ENCODE results near the gene ZSCAN23. TPM values are rescaled to one million over a fixed set of nuclear protein-coding genes. Genes with fewer than 3 reads are reported as not detected.

The ZSCAN23 gene
- total and polyA plus RNA-seq, 9 of the 15 experiments (the other 6 are each of a cell fraction or from before 2014, with no cell fraction given) = 0.05 to 0.29 (median 0.21) TPM; not detected in 1

DNA sequence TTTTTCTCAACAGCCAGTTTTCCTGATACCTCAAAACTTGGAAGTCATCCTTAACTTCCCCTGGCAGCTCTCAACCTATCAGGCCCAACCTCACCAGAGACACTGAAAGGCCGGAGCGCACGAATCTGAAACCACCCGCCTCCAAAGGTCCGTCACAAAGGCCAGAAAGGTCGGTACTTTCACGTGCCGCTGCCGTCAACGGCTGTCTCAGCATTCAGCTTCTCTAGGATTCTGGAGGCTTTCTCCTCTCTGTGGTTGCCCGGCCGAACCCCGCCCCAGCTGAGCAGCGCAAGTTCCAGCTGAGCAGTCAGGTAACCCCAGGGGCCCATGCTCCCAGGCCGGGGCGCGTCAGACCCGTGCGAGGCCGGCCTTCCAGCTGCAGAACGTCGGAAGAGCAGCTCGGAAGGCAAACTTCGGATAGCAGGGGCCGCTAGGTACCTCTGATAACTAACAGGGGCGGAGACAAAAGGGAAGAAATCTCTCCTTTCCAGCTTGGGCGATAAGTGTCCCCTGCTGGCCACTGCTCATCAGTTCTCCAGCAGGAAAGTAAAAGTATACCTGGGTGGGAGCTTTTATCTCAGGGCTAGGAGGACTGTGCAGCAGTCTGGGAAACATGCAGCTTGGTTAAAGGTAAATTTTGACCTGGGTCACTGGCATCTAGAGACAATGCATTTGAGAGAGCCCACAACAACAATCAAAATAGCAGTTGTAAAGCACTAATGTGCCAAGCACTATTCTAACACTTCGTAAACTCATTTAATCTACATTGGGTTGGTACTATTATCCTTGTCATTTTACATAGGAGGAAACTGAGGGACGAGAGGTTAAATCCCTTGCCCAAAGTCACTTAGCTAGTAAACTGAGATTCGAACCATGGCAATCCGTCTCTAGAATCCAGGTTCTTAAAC, 59.8 kb downstream of the ZSCAN23 start (continued):
- TF ChIP-seq, protein P1, sequence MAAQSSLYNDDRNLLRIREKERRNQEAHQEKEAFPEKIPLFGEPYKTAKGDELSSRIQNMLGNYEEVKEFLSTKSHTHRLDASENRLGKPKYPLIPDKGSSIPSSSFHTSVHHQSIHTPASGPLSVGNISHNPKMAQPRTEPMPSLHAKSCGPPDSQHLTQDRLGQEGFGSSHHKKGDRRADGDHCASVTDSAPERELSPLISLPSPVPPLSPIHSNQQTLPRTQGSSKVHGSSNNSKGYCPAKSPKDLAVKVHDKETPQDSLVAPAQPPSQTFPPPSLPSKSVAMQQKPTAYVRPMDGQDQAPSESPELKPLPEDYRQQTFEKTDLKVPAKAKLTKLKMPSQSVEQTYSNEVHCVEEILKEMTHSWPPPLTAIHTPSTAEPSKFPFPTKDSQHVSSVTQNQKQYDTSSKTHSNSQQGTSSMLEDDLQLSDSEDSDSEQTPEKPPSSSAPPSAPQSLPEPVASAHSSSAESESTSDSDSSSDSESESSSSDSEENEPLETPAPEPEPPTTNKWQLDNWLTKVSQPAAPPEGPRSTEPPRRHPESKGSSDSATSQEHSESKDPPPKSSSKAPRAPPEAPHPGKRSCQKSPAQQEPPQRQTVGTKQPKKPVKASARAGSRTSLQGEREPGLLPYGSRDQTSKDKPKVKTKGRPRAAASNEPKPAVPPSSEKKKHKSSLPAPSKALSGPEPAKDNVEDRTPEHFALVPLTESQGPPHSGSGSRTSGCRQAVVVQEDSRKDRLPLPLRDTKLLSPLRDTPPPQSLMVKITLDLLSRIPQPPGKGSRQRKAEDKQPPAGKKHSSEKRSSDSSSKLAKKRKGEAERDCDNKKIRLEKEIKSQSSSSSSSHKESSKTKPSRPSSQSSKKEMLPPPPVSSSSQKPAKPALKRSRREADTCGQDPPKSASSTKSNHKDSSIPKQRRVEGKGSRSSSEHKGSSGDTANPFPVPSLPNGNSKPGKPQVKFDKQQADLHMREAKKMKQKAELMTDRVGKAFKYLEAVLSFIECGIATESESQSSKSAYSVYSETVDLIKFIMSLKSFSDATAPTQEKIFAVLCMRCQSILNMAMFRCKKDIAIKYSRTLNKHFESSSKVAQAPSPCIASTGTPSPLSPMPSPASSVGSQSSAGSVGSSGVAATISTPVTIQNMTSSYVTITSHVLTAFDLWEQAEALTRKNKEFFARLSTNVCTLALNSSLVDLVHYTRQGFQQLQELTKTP (IDR thresholded peaks at IDR 0.05; ENCODE audit: low read depth in 1 of 2, partially characterized antibody in 2 of 2) = no peak
- TF ChIP-seq, protein P2, sequence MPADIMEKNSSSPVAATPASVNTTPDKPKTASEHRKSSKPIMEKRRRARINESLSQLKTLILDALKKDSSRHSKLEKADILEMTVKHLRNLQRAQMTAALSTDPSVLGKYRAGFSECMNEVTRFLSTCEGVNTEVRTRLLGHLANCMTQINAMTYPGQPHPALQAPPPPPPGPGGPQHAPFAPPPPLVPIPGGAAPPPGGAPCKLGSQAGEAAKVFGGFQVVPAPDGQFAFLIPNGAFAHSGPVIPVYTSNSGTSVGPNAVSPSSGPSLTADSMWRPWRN (IDR thresholded peaks at IDR 0.05; ENCODE audit: low read depth) = no peak
- TF ChIP-seq, protein P3, sequence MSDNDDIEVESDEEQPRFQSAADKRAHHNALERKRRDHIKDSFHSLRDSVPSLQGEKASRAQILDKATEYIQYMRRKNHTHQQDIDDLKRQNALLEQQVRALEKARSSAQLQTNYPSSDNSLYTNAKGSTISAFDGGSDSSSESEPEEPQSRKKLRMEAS (CRISPR knock-in tag; IDR thresholded peaks at IDR 0.05) = peak; percentile 75
- peak; percentile 25 for TF ChIP-seq MEIS2 (IDR thresholded peaks at IDR 0.05; ENCODE audit: partially characterized antibody)
- TF ChIP-seq, protein P4, sequence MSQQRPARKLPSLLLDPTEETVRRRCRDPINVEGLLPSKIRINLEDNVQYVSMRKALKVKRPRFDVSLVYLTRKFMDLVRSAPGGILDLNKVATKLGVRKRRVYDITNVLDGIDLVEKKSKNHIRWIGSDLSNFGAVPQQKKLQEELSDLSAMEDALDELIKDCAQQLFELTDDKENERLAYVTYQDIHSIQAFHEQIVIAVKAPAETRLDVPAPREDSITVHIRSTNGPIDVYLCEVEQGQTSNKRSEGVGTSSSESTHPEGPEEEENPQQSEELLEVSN (IDR thresholded peaks at IDR 0.05; ENCODE audit: borderline replicate concordance in 1 of 2, extremely low read depth in 1 of 2, insufficient read depth in 1 of 2, insufficient read length in 1 of 2, low read depth in 1 of 2, low read length in 1 of 2, poor library complexity in 1 of 2, severe bottlenecking in 1 of 2) = peak; percentile 79 to 91
- peak; percentile 76 for TF ChIP-seq HMGN3 (IDR thresholded peaks at IDR 0.05; ENCODE audit: borderline replicate concordance, extremely low read depth, insufficient read length, low read depth, low read length)
- TF ChIP-seq, protein P5, sequence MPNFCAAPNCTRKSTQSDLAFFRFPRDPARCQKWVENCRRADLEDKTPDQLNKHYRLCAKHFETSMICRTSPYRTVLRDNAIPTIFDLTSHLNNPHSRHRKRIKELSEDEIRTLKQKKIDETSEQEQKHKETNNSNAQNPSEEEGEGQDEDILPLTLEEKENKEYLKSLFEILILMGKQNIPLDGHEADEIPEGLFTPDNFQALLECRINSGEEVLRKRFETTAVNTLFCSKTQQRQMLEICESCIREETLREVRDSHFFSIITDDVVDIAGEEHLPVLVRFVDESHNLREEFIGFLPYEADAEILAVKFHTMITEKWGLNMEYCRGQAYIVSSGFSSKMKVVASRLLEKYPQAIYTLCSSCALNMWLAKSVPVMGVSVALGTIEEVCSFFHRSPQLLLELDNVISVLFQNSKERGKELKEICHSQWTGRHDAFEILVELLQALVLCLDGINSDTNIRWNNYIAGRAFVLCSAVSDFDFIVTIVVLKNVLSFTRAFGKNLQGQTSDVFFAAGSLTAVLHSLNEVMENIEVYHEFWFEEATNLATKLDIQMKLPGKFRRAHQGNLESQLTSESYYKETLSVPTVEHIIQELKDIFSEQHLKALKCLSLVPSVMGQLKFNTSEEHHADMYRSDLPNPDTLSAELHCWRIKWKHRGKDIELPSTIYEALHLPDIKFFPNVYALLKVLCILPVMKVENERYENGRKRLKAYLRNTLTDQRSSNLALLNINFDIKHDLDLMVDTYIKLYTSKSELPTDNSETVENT (CRISPR knock-in tag; IDR thresholded peaks at IDR 0.05) = peak; percentile 95
- TF ChIP-seq U2AF1 (optimal IDR thresholded peaks at IDR 0.05; ENCODE audit: low read depth, low read length) = no peak
- TF ChIP-seq NCOA6 (IDR thresholded peaks at IDR 0.05) = peak; percentile 37
- TF ChIP-seq ZC3H11A (IDR thresholded peaks at IDR 0.05; ENCODE audit: low read depth, low read length) = no peak
- peak in 1 of 2 experiments; percentile 88; a peak in 1 of 3 replicates for TF ChIP-seq CBX3 (IDR thresholded peaks at IDR 0.05; ENCODE audit: borderline replicate concordance in 1 of 2, low read length in 2 of 2)
- TF ChIP-seq, protein P6, sequence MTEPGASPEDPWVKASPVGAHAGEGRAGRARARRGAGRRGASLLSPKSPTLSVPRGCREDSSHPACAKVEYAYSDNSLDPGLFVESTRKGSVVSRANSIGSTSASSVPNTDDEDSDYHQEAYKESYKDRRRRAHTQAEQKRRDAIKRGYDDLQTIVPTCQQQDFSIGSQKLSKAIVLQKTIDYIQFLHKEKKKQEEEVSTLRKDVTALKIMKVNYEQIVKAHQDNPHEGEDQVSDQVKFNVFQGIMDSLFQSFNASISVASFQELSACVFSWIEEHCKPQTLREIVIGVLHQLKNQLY (CRISPR knock-in tag; conservative IDR thresholded peaks at IDR 0.05) = 0 out of 4 replicates have a peak, but pooled peaks of 1 of the 2 experiments have one; percentile 59
- no peak for TF ChIP-seq ZNF143 (CRISPR knock-in tag; IDR thresholded peaks at IDR 0.05)
